GM10266 (cell line): ENCODE results near the gene IRS1.

Experiments used
- DNase-seq: peaks from one replicate; pipeline ENCODE4 v3.0.0; 2012; ENCODE audit errors: extremely low spot score
- TF ChIP-seq, protein P1 (sequence below): IDR thresholded peaks from 2 replicates; pipeline ENCODE4 v1.5.1; 2012; ENCODE audit warnings: mild to moderate bottlenecking, low read depth; ENCODE audit not compliant: control insufficient read depth, insufficient read depth; ENCODE audit errors: missing control alignments

The IRS1 gene

DNA sequence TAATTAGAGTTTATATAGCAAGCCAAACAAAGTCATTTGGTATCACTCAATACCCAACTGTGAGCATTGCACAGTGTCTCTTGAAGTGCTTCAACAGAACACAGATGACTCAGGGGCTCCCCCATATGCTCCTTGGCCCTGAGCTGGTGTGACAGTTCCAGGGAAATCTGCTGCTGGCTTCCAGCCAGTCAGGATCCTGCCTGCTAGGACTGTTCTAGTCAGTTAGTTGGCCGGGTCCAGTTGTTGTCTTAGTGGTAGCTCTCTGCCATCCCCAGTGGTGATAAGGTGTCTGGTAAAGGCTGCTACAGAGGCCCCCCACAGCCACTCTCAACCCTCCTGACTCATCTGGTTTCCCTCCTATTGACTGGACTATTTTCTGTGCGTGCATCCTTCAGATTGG, 100.3 kb downstream of the IRS1 start:
- TF ChIP-seq, protein P1, sequence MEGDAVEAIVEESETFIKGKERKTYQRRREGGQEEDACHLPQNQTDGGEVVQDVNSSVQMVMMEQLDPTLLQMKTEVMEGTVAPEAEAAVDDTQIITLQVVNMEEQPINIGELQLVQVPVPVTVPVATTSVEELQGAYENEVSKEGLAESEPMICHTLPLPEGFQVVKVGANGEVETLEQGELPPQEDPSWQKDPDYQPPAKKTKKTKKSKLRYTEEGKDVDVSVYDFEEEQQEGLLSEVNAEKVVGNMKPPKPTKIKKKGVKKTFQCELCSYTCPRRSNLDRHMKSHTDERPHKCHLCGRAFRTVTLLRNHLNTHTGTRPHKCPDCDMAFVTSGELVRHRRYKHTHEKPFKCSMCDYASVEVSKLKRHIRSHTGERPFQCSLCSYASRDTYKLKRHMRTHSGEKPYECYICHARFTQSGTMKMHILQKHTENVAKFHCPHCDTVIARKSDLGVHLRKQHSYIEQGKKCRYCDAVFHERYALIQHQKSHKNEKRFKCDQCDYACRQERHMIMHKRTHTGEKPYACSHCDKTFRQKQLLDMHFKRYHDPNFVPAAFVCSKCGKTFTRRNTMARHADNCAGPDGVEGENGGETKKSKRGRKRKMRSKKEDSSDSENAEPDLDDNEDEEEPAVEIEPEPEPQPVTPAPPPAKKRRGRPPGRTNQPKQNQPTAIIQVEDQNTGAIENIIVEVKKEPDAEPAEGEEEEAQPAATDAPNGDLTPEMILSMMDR, result no peak
- DNase-seq, result no peak

DNA sequence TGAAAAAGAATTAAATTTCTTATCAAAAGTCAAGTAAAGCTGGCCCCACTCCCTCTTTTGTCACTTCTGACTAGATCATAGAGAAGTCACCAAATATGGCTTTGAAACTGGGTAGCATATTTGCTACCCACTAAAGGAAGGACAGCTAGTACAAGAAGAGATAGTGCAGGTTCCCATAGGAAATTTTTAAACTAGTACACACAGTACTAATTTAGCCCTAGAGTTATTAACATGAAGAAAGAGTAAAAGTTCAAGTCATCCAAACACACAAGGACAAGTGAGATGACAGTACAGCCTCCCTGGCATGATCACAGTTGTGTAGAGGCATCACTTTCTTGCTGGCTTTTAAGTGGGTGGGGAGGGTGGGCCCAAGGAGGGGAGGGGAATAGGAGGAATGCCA, 100.9 kb downstream of the IRS1 start:
- DNase-seq, result no peak
- TF ChIP-seq, protein P1, result no peak

DNA sequence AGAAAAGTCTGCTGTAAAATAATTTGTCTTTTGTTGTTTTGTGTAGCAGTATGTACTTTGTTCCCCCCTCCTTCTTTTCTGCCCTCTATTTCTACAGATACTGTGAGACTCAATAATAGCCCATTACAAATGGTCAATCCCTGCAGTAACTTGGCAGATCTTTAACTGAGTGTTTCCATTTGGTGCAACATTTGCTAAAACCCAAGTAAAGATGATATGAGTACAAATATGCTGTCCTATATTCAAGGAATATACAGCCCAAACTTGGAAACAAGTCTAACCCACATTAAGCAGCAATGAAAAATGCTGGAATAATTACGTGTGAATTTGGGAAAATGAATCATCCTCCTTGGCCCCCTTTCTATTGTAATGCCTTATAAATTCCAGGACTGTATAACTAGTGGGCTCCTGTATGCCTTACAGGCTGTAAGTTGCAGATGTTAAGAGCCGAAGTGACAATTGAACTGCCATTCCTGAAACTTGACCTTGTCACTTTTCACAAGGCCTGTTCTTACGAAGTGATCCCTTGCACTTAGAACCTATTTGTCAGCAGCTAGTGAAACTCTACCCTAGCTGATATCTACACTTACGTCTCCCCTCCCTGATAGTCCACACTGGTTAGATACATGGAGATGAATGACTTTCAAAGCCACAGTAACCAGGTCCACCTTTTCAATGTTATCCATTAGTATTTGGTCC, 104.9 kb downstream of the IRS1 start:
- TF ChIP-seq, protein P1, result no peak
- no peak for DNase-seq

DNA sequence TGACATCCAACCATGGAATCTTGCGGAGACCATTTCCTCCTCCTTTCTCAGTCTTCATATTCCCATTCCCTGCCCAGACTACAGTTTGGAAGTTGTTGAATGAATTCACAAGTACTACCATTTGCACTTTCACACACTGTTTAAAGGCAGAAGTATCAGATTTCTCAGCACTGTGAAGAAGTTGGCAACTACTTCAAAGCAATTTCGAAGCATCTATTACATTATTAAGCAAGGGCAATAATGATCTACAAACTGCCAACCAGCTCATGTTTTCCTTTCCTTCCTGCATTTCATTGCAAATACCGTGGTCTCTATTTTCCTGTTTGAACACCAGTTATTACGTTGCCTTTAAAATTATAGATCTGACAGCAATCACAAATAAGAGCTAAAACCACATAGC, 105.5 kb downstream of the IRS1 start:
- DNase-seq, result no peak
- TF ChIP-seq, protein P1, result no peak

DNA sequence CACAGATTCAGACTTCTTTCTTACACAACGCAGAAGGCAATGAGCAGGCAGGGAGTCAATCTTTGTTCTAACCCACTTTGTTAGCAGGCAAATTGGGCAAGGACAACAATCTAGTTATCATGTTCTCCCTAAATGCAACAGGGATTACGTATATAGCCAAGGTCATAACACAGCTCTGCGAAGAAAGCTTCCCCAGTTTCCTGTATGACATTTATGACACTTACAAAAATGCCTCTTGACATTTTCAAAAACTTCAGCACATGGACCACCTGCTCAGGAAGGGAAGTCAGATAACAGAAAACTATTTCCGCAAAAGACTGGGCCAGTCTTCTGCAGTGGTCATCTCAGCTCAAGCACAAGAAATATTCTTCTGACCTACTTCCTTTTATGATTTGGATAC, 106.1 kb downstream of the IRS1 start:
- no peak for DNase-seq
- TF ChIP-seq, protein P1, result no peak

DNA sequence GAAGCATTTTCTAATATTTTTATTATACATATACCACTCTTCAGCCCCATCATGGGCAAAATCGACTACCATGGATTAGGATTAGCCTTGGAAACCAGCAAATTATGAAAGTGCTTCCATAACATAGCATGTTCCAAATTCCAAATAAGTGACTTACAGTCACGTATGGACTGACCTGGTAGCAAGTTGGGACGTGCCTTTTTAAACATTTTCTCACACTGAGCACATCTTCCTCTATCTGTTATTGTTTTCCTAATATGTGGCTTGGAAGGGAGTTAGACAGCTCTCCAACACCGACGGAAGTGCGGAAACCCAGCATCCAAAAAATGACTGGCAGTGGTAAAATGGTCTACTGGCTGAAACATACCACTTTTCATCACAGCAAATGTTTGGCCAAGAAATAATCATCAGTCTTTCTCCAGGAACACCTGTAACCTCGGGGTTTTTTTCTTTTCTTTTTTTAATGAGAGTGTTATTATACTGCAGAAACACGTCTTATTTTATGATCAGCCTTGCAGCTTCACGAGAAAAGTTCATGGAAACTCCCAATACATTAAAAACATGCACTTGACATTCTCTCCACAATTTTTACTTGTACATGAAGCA, 107.0 kb downstream of the IRS1 start:
- DNase-seq, result no peak
- TF ChIP-seq, protein P1, result no peak

DNA sequence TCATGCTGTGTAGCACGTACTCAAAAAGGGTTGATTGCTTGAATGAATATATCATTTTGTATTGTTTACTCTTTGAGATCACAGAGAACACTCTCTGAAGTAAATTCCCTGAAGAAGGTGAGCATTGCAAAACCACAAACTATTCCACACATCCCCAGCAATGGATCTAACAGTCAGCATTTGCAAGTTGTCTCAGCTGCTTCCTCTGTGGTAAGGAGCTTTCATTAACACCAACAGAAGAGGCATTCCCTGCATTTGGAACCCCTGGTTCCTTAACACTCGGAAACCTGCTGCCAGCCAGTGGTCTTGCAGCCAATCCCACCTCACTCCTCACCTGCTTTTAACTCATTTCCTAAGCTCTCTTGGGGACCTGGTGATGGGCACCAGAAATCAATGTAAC, 108.4 kb downstream of the IRS1 start:
- TF ChIP-seq, protein P1, result no peak
- no peak for DNase-seq
